HL-60 (cell line): ENCODE measurements around the gene IPP.
"Not testable (repeated sequence)": the region's sequence is repeated elsewhere in the genome, so short reads cannot be mapped to it uniquely, and the experiment has no call there.

Experiments used
- DNase-seq, 2 experiments: peaks; one replicate each; pipeline ENCODE4 v3.0.0-alpha.2; 2010 to 2020; ENCODE audit warnings: low read depth in 1 of 2, low spot score in 1 of 2
- H3K27ac ChIP-seq: fragments of 250-450 bp; sonication (Bioruptor Pico); replicated peaks from 2 replicates; pipeline ENCODE4 v1.5.1; 2020; ENCODE audit warnings: mild to moderate bottlenecking, moderate library complexity
- H3K27me3 ChIP-seq: fragments of 250-450 bp; sonication (Bioruptor Pico); 2 replicates; pipeline ENCODE4 v1.5.1; 2021; ENCODE audit warnings: mild to moderate bottlenecking, moderate library complexity; ENCODE audit not compliant: insufficient read depth, poor library complexity, severe bottlenecking
- H3K4me3 ChIP-seq: replicated peaks from 2 replicates; pipeline ENCODE4 v1.5.1; 2011; ENCODE audit warnings: mild to moderate bottlenecking, control low read depth, low read length; ENCODE audit not compliant: insufficient read depth
- CTCF ChIP-seq: IDR thresholded peaks from one replicate; pipeline ENCODE4 v1.5.1; 2011; ENCODE audit warnings: low read length, control low read depth, inconsistent platforms; ENCODE audit not compliant: insufficient read depth
- GABPA ChIP-seq: IDR thresholded peaks from 2 replicates; pipeline ENCODE4 v1.6.1; 2012; ENCODE audit warnings: low read depth
- POLR2AphosphoS5 ChIP-seq: IDR thresholded peaks from 2 replicates; pipeline ENCODE4 v1.6.1; 2012; ENCODE audit warnings: low read depth
- REST ChIP-seq: IDR thresholded peaks from 2 replicates; pipeline ENCODE4 v1.6.1; 2012; ENCODE audit warnings: low read depth; ENCODE audit not compliant: insufficient replicate concordance
- SPI1 ChIP-seq: IDR thresholded peaks from 2 replicates; pipeline ENCODE4 v1.6.1; 2012; ENCODE audit warnings: low read depth, mild to moderate bottlenecking, borderline replicate concordance

Gene IPP

GRCh38 chr1:45718289-45718688, 32.2 kb downstream of the IPP start:
- Histone ChIP-seq H3K27ac (no peak overlapping the region), H3K4me3 (no peak overlapping the region), H3K27me3 (no peaks in the 10 kb centered on the region)
- no peak for TF ChIP-seq REST
- no peak for TF ChIP-seq GABPA
- no peak for TF ChIP-seq SPI1
- TF ChIP-seq CTCF: no peak
- TF ChIP-seq POLR2AphosphoS5: no peak
- no peak for DNase-seq

GRCh38 chr1:45717386-45717785, 33.1 kb downstream of the IPP start:
- DNase-seq, H3K27ac ChIP-seq, H3K27me3 ChIP-seq, H3K4me3 ChIP-seq: not testable (repeated sequence)

- H3K27ac ChIP-seq: no peak overlapping the region
- no peak overlapping the region for H3K4me3 ChIP-seq
- H3K27me3 ChIP-seq: no peaks in the 10 kb centered on the region
- no peak for DNase-seq
- TF ChIP-seq CTCF (no peak), REST (no peak), POLR2AphosphoS5 (no peak), GABPA (no peak), SPI1 (no peak)
Observed at GRCh38 chr1:45716700-45717099, 33.8 kb downstream of the IPP start.

- Histone ChIP-seq H3K4me3 (no peak overlapping the region), H3K27ac (no peak overlapping the region), H3K27me3 (no peaks in the 10 kb centered on the region)
- no peak for DNase-seq
- no peak for TF ChIP-seq CTCF
Observed at GRCh38 chr1:45713711-45714110, 36.7 kb downstream of the IPP start.

- H3K4me3 ChIP-seq: no peak overlapping the region
- no peaks in the 10 kb centered on the region for H3K27me3 ChIP-seq
- DNase-seq: no peak
- TF ChIP-seq REST (no peak), CTCF (no peak)
- no peak overlapping the region for H3K27ac ChIP-seq
Observed at GRCh38 chr1:45704637-45705036, 45.8 kb downstream of the IPP start.
